Loucy (cell line): ENCODE data around the gene SND1.

Experiments used
- CTCF ChIP-seq: fragments of 200-600 bp; sonication (generic); conservative IDR thresholded peaks from 2 replicates; pipeline ENCODE4 v1.5.1; 2014; ENCODE audit warnings: mild to moderate bottlenecking, antibody characterized with exemption, low read length
- EZH2phosphoT487 ChIP-seq: fragments of 200-600 bp; IDR thresholded peaks from 2 replicates; pipeline ENCODE4 v1.6.1; 2018; ENCODE audit warnings: antibody characterized with exemption, mild to moderate bottlenecking, moderate library complexity, borderline replicate concordance

GRCh38 chr7:127833641-127834040 lies 181.6 kb downstream of the SND1 start:
- no peak for TF ChIP-seq CTCF
- no peak for TF ChIP-seq EZH2phosphoT487
